NB4 (cell line): ENCODE results near the gene SEC24A.

Source experiments
- CTCF ChIP-seq: IDR thresholded peaks from one replicate; pipeline ENCODE4 v1.5.1; 2012; ENCODE audit warnings: low read depth, low read length
- MAX ChIP-seq: IDR thresholded peaks from 2 replicates; pipeline ENCODE4 v1.6.1; 2011; ENCODE audit warnings: low read depth, low read length

- TF ChIP-seq CTCF (no peak), MAX (no peak)
Measured at GRCh38 chr5:134724872-134725271, 76.3 kb downstream of the SEC24A start.
